Body of pancreas (tissue), 4 donors: ENCODE data around the gene IL12B. TPM values are rescaled to one million over a fixed set of nuclear protein-coding genes. Genes with fewer than 3 reads are reported as not detected.
"Not testable (repeated sequence)": the region's sequence is repeated elsewhere in the genome, so short reads cannot be mapped to it uniquely, and the experiment has no call there.

Source experiments
- ATAC-seq: fragments of 150-250 bp; one replicate; pipeline ENCODE4 v1.9.1; 2016
- DNase-seq, 4 donors: peaks; one replicate each; pipeline ENCODE4 v3.0.0-alpha.2; 2019
- H3K27ac ChIP-seq, 4 donors: fragments of 200-600 bp; sonication (generic); 1 replicate in 3 of 4; 2 replicates in 1 of 4; pipeline versions ENCODE4 v1.5.1 to v1.6.1; 2016 to 2019; ENCODE audit warnings: mild to moderate bottlenecking in 1 of 4, mixed read lengths in 1 of 4, moderate library complexity in 1 of 4
- H3K27me3 ChIP-seq, 2 donors: fragments of 200-600 bp; sonication (generic); one replicate each; pipeline ENCODE4 v1.6.0; 2016; ENCODE audit warnings: mild to moderate bottlenecking in 1 of 2
- H3K36me3 ChIP-seq, 2 donors: fragments of 200-600 bp; sonication (generic); replicated peaks in 1 of 2; 2 replicates each; pipeline ENCODE4 v1.5.1; 2016; ENCODE audit warnings: low read depth in 2 of 2; ENCODE audit not compliant: insufficient read depth in 1 of 2
- H3K4me1 ChIP-seq: fragments of 200-600 bp; sonication (generic); one replicate; pipeline ENCODE4 v1.6.0; 2016
- H3K4me3 ChIP-seq, 2 donors: fragments of 200-600 bp; sonication (generic); 1 replicate in 1 of 2; 2 replicates in 1 of 2; pipeline ENCODE4 v1.5.1; 2016 to 2019
- H3K9me3 ChIP-seq, 3 donors: fragments of 200-600 bp; sonication (generic); 1 replicate in 2 of 3; 2 replicates in 1 of 3; pipeline ENCODE4 v1.5.1; 2016
- POLR2A ChIP-seq, 3 donors: fragments of 450-650 bp; IDR thresholded peaks; one replicate each; pipeline ENCODE4 v1.6.1; 2016; ENCODE audit warnings: antibody characterized with exemption in 3 of 3, mild to moderate bottlenecking in 2 of 3
- WGBS, 2 donors: methylation state at CpG; one replicate each; pipeline ENCODE4 v1.1.5; 2017; 5-methylcytosine and 5-hydroxymethylcytosine counted together
- intact Hi-C: fragments of 100-400 bp; cut with DNase I; formaldehyde crosslinking; loops from one replicate; pipeline ENCODE4 v1.15.1; 2023
- small RNA-seq: library from RNA; depleted of rRNA; stranded (forward); fragments of <200 nt; gene quantifications from one replicate; pipeline ENCODE3, GENCODE V24; 2016
- total RNA-seq, 2 donors: library from RNA; depleted of rRNA; stranded (reverse); fragments of >200 nt; gene quantifications; one replicate each; pipeline ENCODE4 v1.1.0, GENCODE V29; 2016
- TF ChIP-seq, protein P1 (sequence below), 7 experiments: fragments of 450-650 bp in 4 of 7; fragments of 200-600 bp in 3 of 7; sonication (generic) in 3 of 7; IDR thresholded peaks; one replicate each; pipeline ENCODE4 v1.5.1; 2016 to 2019; ENCODE audit warnings: antibody characterized with exemption in 7 of 7

IL12B gene
- total RNA-seq, 2 donors from 2014 or later: not detected

DNA sequence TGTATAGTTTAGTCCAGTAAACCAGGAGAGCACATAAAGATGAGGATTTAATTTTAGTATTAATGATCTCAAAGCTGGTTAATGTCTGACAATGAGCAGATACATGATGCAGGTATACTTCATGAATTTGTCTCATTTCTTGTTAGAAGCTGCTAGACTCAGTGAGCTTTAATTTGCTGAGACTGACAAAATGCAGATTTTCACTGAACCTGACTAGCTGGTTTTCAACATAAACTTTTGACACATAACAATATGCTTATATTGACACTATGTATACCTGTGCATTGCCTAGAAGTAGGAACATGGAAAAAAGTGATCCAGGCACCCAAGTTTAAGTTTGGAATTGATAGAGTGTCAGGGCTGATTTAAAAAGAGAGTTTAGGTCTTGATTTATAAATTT is 56.4 kb downstream of the IL12B start:
- no peaks in the 10 kb centered on the region for H3K4me1 ChIP-seq
- H3K9me3 ChIP-seq: no peaks in the 10 kb centered on the region
- TF ChIP-seq, protein P1, sequence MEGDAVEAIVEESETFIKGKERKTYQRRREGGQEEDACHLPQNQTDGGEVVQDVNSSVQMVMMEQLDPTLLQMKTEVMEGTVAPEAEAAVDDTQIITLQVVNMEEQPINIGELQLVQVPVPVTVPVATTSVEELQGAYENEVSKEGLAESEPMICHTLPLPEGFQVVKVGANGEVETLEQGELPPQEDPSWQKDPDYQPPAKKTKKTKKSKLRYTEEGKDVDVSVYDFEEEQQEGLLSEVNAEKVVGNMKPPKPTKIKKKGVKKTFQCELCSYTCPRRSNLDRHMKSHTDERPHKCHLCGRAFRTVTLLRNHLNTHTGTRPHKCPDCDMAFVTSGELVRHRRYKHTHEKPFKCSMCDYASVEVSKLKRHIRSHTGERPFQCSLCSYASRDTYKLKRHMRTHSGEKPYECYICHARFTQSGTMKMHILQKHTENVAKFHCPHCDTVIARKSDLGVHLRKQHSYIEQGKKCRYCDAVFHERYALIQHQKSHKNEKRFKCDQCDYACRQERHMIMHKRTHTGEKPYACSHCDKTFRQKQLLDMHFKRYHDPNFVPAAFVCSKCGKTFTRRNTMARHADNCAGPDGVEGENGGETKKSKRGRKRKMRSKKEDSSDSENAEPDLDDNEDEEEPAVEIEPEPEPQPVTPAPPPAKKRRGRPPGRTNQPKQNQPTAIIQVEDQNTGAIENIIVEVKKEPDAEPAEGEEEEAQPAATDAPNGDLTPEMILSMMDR (IDR thresholded peaks at IDR 0.05): no peak
- TF ChIP-seq POLR2A (IDR thresholded peaks at IDR 0.05): no peak
- no peak overlapping the region for H3K4me3 ChIP-seq
- intact Hi-C loops: no loop called here
- H3K27me3 ChIP-seq: no peaks in the 10 kb centered on the region
- H3K27ac ChIP-seq: no peak overlapping the region
- peaks cover 0 to 6% of the 10 kb centered on the region in 2 donors for H3K36me3 ChIP-seq
- no peak for ATAC-seq
- DNase-seq: no peak

GRCh38 chr5:159269723-159270122 is 60.6 kb downstream of the IL12B start:
- Histone ChIP-seq H3K27ac (no peak overlapping the region), H3K4me1 (peaks cover under 1% of the 10 kb centered on the region), H3K27me3 (no peaks in the 10 kb centered on the region), H3K4me3 (no peak overlapping the region), H3K36me3 (no peaks in the 10 kb centered on the region), H3K9me3 (peaks cover 0 to 6% (median 0%) of the 10 kb centered on the region in 3 donors)
- ATAC-seq (no peak), DNase-seq (no peak)
- TF ChIP-seq, protein P1 (IDR thresholded peaks at IDR 0.05): no peak
- no peak for TF ChIP-seq POLR2A (IDR thresholded peaks at IDR 0.05)
- 68 to 76% methylated on average over 2 of the region's 2 CpGs for WGBS, 2 donors
- intact Hi-C loops: no loop called here

GRCh38 chr5:159266764-159267163 is 63.5 kb downstream of the IL12B start:
- H3K9me3 ChIP-seq, H3K27me3 ChIP-seq, H3K36me3 ChIP-seq, H3K4me3 ChIP-seq, DNase-seq, ATAC-seq, H3K27ac ChIP-seq, intact Hi-C loops: not testable (repeated sequence)
- 100% methylated on average over 2 of the region's 2 CpGs for WGBS, 2 donors
- H3K4me1 ChIP-seq: peaks cover 15% of the 10 kb centered on the region

Small RNAs within 50 kb of the gene (small RNA-seq; reads per million reads assigned to genes)
- not detected for gene RNU4ATAC2P

Other genes with a start within 250 kb of the IL12B start
- 1 to 10 TPM; 5.4 to 6.6 TPM for gene EBF1, start 230.6 kb downstream of the IL12B start, total RNA-seq
- gene RNF145, start 120.9 kb downstream of the IL12B start, total RNA-seq: 10 to 100 TPM; 13.5 to 19.5 TPM
- 10 to 100 TPM; 13.2 to 16.2 TPM for gene UBLCP1, start 67.2 kb downstream of the IL12B start, total RNA-seq